Fibroblast of skin of back (primary cell): ENCODE results near the gene THRB.

Experiments
- DNase-seq: peaks from one replicate; pipeline ENCODE4 v3.0.0-alpha.2; 2013

The THRB gene

DNA sequence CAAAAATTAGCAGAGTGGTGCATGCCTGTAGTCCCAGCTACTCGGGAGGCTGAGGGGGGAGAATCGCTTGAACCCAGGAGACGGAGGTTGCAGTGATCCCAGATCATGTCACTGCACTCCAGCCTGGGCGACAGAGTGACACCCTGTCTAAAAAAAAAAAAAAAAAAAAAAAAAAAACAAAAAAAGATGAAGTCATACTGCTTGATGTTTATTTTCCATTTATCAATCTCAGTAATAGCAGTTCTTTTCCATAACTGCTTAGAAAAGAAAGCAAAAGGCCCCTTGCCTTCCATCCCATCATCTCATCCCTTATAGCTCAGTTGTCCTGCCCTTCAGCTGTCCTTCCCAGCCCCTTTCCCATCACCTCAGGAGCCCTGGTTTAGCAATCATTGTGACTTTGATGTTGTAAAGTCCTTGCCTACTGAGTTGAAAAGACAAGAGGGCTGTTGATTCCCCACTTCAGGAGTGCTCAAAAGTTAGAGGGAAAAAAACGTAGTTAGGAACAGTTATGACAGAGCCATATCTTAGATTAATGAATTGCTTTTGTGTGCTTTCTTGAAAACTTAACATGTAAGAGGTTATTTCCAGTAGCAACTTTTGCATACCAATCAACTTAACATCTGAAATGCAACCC lies 18.0 kb upstream of the THRB start:
- no peak for DNase-seq

DNA sequence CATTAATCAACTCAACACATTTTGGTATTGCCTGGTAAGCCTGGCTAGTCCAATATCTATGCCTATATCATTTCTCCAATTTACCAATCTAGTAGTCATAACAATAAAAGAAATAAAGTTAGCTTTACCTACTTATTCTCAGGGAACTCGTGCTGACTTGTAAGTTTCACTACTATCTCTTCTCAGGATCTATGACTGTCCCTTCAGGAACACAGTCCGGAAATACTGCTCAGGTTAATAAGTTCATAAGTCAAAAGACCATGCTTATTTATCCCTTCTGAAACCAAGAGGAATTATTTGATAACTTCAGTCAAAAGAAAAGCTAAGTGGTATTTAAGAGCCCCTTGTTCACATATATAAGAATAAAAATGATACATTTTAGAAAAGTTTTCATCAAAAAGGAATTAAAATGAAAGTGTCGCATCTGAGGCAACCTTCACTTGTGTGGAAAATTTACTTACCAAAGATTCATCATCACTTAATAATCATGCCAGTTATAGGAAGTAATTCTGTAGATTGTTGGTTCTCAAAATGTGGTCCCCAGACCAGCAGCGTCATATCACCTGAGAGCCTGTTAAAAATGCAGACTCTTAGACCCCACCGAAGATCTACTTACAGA lies 15.5 kb upstream of the THRB start:
- DNase-seq = no peak

DNA sequence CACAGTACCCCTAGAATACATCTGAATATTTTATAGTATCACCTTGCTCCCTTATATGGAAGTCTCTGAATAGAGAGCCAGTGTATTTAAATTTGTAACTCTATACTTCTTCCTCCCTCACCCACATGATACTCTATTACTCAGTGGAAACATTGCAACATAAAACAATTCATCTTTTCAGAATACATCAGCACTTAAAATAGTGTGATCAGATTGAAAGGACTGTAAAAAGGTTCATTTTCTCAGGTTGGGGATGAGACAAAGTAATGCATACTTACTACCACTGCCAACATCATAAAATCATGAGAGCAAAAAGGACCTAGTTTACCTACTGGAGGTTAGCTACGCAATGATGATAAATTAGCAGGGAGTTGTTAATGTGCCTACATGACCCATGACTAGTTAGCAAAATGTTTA lies 13.8 kb upstream of the THRB start:
- DNase-seq = no peak

DNA sequence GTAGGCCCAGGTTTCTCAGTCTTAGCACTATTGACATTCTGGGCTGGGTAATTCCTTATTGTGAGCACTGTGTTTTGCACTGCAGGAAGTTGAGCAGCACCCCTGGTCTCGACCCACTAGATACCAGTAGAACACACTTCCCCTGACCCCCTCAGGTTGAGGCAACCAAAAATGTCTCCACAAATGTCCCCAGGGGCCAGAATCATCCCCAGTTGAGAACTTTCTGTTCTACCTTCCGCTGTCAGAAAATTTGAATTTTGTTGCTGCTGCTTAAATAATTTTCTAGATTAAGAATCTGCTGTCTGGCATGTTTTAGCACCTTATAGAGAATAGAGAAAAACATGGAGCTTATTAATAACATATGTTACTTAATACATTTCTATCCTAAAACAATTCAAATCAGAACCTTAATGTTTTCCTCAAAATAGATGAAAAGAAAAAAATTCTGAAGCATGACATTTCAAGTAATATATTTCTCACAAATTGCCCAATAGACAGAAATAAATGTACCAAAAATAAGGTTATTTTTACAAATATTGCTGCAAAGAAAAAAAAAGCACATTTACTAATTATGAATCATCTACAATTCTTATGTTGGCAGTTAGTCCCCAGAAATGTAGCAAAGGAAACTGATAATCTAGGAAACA lies 13.2 kb upstream of the THRB start:
- no peak for DNase-seq

DNA sequence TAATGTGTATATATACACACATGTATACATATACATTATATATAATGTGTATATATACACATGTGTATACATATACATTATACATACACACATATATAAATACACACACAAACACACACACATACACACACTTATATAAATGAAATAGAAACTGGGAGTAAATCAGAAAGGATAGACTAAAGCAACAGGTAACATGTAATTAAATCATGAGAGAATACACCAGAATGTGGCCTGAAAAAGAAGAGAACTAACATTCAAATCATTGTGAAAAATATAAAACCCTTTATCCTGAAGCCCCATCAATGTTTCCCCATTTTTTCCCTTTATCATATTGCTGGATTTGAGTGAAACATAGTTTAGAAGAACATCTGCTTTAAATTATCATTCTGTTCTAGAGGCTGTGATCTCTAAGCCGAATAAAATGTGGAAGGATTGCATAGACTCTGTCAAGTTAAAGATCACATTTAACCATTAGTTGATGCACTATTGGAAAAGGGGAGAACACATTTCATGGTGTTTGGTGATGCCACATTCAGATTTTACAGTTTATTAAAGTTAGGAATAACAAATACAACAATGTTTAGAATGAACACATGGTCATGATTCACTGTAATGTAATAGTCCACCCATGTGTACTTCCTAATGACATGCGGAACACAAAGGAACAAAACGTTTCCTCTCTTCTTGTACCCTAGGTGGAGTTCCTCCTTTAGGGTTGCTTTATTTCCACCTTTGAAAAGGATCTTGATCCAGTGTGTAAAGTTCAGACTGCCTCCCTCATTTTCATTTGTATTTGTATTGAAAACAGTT lies 12.5 kb upstream of the THRB start:
- no peak for DNase-seq

DNA sequence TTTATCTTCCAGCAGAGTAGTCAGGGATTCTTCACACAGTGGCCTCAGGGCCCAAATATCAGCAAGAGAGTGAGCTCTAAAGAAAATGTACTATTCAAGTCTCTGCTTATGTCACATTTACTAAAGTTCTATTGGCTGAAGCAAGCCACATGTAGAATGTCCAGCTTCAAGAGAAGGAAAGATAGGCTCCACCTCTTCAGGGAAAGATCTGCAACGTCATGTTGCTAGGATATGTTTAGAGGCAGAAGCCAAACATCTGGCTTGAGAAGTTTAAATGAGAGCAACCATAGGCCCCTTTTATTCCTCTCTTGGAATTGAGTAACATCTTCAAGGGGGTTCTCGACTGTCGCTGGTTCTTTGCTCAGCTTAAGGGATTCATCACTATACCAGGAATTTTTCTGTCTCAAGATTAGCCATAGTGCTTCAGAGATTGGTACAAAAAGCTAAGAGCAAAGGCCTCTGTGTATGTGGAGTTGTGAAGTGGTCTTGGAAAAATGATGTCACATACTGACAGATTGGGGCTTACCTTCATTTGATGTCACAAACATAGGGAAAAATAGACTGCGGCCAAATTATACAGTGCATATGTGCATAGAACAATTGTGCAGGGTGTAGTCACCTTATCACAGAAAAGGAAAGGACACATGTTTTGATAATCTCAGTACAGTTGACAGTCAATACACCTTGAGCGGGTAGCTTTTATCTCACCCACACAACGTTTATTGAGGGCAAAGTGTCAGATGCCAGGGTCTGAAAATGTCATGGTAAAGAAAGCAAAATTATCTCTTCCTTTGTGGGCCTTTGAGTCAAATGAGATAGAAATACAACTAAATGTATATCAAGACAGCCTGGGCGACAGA lies 11.3 kb upstream of the THRB start:
- no peak for DNase-seq

DNA sequence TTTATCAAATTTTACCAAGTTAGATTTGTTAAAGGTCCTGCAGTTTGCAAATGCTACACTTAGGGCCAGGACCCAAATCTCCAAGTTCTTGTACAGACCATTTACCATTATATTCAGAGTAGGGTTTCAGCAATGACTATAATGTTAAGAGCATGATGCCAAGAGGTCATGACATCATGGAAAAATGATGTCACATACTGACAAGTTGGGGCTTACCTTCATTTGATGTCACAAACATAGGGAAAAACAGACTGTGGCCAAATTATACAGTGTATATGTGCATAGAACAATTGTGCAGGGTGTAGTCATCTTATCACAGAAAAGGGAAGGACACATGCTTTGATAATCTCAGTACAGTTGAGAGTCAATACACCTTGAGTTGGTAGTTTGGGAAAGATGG lies 10.1 kb upstream of the THRB start:
- no peak for DNase-seq

DNA sequence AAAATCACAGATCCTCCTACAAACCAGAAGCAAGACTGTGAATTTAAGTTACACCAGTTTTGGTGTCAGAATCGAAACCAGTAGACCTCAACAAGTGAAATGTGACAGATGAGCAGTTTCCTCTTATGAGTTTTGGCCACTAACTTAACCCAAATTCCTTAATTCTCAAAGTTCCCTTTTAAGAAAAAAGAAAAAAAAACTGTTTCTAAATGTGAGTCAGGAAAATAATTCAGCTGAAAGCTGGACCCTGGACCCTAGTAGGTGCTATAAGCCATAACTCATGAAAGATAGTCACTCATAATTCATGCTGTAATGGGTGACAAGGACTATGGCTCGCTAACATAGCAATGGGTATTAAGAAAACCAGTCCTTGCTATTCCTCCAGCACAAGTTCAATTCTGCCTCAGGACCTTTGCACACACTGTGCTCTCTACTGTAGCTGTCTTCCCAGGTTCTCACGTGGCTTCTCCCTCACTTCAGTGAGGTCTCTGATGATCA lies 9.0 kb upstream of the THRB start:
- DNase-seq = no peak

DNA sequence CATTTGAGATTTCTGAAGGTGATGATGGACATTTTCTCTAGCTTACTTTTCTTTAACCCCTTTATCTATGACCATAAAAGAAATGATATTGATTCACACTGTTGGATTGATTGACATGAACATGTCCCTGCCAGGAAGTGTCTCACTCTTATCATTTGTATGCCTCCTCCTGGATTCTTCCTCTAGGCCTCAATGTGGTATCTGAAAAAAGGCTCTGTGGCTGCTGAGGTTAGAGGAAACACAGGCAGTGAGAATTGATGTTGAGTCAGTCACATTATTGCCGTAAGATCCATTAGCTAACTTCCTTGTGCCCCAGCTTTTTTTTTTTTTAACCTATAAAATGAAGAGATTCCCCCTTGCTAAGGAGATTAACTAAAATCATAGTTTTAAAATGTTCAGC lies 8.0 kb upstream of the THRB start:
- no peak for DNase-seq

DNA sequence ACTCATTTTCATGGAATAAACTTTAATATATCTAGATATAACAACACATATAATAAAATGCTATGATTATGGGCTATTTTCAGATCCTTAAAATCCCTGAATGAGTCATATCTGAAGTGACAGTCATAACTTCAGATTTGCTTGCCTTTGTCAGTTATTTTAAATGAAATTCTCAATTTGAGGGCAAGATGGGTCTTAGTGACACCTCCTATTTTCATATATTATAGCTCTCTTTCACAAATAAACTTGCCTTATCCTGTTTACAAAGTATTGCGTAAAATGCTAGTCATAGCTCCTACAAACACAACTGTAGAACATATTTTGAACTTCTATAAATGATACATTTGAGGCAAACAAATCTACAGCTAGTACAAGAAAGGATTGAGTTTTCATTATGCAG lies 6.2 kb upstream of the THRB start:
- DNase-seq = no peak

DNA sequence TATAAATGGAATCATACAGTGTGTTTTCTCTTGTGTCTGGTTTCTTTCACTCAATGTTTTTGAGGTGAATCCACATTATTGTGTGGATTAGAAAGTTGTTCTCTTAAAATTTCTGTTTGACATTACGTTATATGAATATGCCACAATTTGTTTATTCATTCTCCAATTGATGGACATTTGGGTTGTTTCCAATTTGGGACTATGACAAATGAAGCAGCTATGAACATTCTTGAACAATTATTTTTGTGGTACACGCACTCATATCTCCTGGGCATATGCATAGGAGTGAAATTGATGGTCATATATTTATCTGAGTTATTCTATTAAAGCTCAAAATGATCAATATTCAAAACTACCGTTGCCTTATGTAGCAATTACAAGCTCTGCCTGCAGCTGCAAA lies 5.3 kb upstream of the THRB start:
- DNase-seq = no peak

DNA sequence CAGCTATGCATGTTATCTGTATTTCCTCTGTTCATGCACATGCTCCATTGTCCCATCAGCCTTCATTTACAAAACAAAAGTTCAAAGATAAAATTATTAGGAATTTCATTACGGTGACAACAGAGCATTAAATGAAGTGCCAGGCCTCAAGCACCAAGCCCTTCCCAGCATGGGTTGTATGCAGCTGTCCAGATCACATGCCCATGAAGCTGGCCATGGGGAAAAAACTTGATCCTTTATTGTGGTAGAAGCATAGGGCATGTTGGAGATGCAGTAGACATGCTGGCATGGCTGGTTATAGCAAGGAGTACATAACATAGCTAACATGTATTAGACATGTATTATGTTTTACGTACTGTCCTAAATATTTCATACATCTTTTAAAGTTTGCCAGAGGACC lies 4.1 kb upstream of the THRB start:
- no peak for DNase-seq

DNA sequence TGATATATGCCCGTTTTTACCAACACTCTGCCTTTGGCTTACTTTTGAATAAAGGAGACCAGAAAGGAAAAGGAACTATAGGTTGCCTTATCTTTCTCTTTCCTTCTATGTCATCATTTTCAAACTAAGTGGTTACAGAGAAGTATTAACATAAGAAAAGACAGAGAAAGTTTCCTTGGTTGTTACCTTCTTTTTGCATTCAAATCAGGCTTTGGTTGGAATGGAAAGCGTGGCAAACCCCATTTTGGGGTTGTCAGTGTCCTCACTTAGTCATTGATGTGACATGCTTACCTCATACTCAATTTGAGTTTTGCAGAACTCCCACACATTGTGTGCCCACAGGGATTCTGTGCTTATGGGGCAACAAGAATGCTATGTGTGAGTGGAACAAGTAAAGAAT lies 3.7 kb upstream of the THRB start:
- DNase-seq = no peak

DNA sequence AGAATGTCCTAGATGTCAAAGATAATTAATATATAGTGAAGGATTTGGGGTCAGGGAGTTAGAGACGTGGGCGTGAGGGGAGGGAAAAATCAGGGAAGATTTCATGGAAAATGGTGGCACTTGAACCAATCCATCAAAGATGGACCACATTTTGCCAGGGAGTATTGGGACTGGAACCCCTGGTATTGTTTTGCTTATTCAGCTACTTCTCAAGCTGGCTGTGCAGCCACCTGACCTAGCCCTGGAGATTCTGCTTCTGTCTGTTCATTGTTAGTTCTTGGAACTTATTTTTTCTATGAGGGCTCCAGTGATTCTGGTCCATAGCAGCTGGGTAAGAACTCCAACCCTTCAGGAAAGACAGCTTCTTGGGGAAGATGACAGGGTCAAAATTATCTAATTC lies 3.3 kb upstream of the THRB start:
- DNase-seq = no peak

DNA sequence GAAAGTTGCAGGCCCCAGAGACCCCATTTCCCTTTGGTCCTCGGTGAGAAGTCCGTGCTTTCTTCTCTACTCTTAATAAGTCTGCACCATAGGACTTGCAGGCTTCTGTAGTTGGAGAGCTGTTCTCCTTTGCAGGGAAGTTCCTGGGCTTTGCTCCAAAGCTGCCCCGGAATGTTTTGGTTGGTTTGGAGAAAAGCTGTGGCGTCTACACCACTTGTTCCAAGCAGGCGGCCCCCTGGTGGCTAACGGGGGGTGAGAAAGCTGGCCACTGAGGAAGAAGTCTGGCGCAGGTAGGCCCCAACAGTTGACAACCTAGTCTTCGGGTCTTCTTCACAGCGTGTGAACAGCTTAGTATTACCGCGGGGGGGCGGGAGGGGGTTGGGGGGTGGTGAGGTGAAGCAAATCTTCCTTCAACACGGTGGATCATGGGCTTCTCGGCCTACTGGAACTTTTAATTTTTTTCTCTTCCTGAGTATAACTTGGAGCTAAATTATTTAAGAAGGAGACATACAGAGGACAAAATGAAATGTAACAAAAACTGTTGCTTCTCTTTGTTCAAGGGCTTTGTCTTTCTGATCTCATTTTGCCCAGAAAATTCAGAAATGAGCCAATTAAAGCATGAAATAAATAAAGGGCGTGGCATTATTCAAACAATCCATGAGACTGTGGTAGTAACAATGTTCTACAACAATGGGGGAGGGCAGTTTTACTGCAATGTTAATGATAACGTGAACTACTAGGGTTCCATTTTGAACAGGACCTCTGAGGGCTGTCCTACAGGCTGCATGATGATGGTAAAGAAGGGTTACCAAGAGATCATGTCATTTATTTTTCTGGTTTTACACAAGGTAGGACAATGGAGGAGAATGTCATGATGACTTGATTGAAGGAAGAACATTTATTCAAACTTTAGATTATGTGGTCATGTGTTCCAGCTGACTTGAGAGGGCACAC lies 2.2 kb upstream of the THRB start:
- DNase-seq = peak; percentile 87

DNA sequence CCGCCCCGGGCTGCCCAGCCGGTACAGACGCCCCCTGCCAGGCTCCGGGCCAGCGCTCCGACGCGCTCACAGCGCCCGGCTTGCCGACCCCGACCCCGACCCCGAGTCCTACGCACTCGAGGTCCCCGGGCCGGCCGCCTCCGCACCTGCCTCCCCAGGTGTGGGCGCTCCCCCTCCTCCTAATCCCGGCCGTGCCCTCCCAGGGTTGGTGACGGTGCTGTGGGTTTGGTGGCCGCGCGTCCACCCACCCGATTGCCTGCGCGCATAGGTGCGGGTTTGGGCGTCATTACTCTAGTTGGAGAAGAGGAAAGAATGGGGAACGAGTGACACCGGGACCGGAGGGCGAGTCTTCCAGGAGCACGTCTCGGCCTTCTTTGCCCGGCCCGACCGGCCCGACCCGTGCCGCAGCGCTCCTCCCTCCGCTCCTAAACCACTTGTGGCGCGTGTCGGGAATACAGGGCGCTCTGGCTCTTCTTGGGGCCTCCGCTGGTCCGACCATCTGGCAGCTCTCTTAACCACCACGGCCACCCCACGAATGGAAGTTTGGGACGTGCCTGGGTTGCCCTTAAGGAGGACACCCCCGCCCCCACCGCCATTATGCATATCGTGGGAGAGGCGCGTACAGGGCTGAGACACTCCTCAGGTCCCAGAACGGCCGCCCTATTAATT lies 810 bp upstream of the THRB start:
- no peak for DNase-seq

DNA sequence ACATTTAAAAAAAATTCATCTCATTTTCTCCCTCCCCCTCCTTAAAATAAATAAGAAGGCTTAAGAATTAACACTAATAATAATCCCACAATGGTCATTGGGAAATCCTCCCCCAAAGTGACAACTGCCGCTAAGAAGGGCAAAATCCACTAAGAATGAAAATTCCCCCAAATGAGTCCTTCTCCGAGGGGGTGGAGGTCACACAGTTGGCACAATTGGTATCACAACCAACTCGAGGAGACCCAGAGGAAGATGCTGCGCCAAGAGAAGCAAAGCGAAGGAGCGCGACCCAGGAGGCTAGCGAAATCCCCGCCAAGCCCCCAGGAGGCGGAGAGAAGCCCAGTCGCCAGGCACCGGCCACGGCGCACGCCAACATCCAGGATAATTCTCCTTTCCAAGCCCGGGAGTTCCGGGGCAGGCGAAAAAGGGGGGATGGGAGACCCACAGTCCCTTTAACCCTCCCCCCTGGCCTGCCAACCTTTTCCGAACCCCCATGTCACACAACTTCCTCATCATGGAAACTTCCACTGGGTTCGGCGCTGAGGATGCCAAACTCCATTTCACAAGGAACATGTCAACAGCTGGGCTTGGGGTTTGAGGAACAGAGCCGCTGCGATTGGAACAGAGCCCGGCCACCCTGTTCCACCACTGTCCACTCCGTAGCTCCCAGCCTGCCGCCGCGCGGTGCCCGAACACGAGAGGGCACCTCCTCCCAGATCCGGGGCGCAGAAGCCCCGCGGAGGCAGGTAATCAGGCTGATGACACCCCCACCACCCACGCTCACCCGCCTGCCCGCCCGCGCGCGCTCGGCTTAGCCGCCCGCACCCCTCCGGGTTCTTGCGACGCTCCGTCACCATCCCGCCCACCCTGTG lies 668 bp downstream of the THRB start:
- DNase-seq = no peak

DNA sequence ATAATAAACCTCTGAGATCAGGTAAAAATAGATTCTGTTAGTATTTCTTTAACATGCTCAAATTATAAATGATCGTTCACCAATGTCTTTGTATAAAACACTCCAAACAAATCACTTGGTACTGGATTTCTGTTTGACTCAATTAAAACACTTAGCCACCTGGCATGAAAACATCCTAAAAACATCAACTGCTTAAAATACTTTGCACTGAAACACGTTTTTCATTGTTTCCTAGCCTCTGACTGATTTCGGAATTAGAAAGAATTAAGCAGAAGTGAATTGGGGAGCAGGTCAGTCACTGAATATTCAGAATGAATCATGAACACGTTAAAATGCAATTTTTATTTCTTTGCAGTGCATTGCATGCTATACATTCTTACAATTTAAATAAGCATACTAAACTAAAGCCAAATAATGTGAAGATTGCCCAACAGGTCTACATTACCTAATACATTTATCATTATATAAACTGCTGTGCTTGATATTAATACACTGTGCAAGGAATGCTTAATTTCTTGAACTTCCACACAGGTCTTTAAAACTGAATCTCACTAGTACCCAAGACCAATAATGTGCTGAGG lies 1.6 kb downstream of the THRB start:
- DNase-seq = no peak

DNA sequence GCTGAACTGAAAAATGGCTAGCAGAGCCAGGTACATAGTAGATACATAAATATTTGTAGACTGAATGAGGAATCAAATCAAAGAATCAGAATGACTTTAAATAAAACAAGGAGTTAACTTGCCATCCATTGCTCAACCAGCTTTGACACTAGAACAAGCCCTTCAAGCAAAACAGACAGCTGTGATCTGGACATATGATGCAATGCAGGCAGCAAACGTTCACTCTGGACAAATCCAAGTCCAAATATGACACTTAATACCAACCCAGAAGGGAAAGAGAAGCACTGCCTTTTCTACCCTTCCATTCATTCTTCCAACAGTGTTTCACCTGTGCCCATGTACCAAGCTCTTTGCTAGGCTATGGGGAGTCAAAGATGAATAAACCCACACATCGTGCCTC lies 4.5 kb downstream of the THRB start:
- no peak for DNase-seq
